ENCODE measurements around the gene NCBP2.

The NCBP2 gene

GRCh38 chr3:196915375-196915774 lies 27.0 kb downstream of the NCBP2 start:
- no peak for TF ChIP-seq CTCF (IDR thresholded peaks at IDR 0.05; ENCODE audit: low read depth, low read length)
- no peak overlapping the region for H3K4me3 ChIP-seq (ENCODE audit: low read depth, low read length)

GRCh38 chr3:196914866-196915265 lies 27.5 kb downstream of the NCBP2 start:
- TF ChIP-seq CTCF (IDR thresholded peaks at IDR 0.05; ENCODE audit: low read depth, low read length), result no peak
- DNase-seq (ENCODE audit: low read depth, low spot score), result no peak
- in situ Hi-C loops (cut with HindIII; ENCODE audit: low sequenced_read_pairs), result no loop called here

More at GRCh38 chr3:196915375-196915774, 27.0 kb downstream of the NCBP2 start:
- in situ Hi-C loops (cut with HindIII; ENCODE audit: low sequenced_read_pairs), result no loop called here
- DNase-seq (ENCODE audit: low read depth, low spot score), result no peak

GRCh38 chr3:196903740-196904139 lies 38.6 kb downstream of the NCBP2 start:
- in situ Hi-C loops (cut with HindIII; ENCODE audit: low sequenced_read_pairs), result no loop called here
- H3K4me3 ChIP-seq (ENCODE audit: low read depth, low read length), result no peak overlapping the region
- TF ChIP-seq CTCF (IDR thresholded peaks at IDR 0.05; ENCODE audit: low read depth, low read length), result no peak
- no peak for DNase-seq (ENCODE audit: low read depth, low spot score)

More at GRCh38 chr3:196914866-196915265, 27.5 kb downstream of the NCBP2 start:
- no peak overlapping the region for H3K4me3 ChIP-seq (ENCODE audit: low read depth, low read length)

- no peak for DNase-seq (ENCODE audit: low read depth, low spot score)
- TF ChIP-seq CTCF (IDR thresholded peaks at IDR 0.05; ENCODE audit: low read depth, low read length), result no peak
- in situ Hi-C loops (cut with HindIII; ENCODE audit: low sequenced_read_pairs), result no loop called here
- no peak overlapping the region for H3K4me3 ChIP-seq (ENCODE audit: low read depth, low read length)
Observed at GRCh38 chr3:196902296-196902695, 40.0 kb downstream of the NCBP2 start.

- H3K4me3 ChIP-seq (ENCODE audit: low read depth, low read length), result no peak overlapping the region
- no peak for TF ChIP-seq CTCF (IDR thresholded peaks at IDR 0.05; ENCODE audit: low read depth, low read length)
- in situ Hi-C loops (cut with HindIII; ENCODE audit: low sequenced_read_pairs), result no loop called here
- DNase-seq (ENCODE audit: low read depth, low spot score), result no peak
Observed at GRCh38 chr3:196901768-196902167, 40.6 kb downstream of the NCBP2 start.

GRCh38 chr3:196896229-196896628 lies 46.1 kb downstream of the NCBP2 start:
- TF ChIP-seq CTCF (IDR thresholded peaks at IDR 0.05; ENCODE audit: low read depth, low read length), result no peak
- H3K4me3 ChIP-seq (ENCODE audit: low read depth, low read length), result no peak overlapping the region
- DNase-seq (ENCODE audit: low read depth, low spot score), result no peak
- in situ Hi-C loops (cut with HindIII; ENCODE audit: low sequenced_read_pairs), result no loop called here
